ENCODE measurements around the gene HPF1.

DNA sequence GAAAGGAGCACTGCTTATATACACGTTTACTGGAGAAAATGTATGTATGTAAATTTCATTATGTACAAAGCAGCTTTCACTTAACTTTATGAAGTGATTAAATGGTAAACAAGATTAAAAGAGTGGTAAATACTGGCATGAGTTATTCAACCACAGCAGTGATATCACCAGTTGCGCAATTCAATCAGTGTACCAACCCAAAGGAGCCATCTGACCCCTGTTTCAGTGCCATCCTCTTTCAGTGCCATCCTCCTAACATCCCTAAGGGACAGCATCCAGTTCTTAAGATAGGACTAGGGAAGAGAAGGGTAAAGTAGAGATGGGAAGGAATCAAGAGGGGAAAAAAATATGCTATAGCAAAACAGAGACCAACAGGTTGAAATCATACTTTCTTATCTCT lies 16.2 kb downstream of the HPF1 start:
- TF ChIP-seq POLR2AphosphoS5 (IDR thresholded peaks at IDR 0.05) (no peak), EP300 (IDR thresholded peaks at IDR 0.05) (no peak)
